ENCODE measurements around the gene PTGR3.

The PTGR3 gene

DNA sequence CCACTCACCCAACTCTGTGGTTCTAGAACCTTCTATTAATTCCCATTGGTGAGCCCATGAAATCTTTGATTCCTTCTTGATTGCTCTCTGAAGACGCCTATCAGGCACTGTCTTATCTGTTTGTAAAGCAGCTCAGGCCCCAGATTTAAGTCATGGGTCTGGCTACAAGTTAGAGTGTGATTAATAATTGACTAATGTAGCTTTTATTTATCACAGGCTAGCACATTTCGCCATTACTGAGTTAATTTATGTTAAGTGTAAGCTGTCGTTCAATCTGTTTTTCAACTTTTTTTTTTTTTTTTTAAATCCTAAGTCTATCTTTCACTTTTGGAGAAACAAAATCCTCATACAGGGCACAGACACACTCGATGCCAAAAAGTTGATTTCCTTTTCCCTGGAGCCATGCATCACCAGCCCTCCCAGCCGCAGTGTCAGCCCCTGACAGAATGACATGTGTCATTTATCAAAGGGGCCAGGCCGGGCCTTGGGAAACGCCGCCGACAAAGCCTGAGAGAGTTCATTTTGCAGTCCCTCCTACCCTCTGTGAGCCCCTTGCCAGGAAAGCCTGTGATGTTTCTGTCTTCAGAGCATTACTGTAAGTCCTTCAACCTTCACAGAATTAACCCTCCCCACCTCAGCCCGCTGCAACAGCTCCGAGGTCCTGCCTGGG, 17.5 kb upstream of the PTGR3 start:
- Histone ChIP-seq H3K36me3 (ENCODE audit: insufficient read depth, low read length) (no peaks in the 10 kb centered on the region), H3K9ac (ENCODE audit: low read depth, low read length) (no peak overlapping the region), H3K4me1 (ENCODE audit: insufficient read depth, low read length) (no peaks in the 10 kb centered on the region), H3K9me3 (ENCODE audit: control insufficient read depth, insufficient read depth, low read length) (no peaks in the 10 kb centered on the region)

DNA sequence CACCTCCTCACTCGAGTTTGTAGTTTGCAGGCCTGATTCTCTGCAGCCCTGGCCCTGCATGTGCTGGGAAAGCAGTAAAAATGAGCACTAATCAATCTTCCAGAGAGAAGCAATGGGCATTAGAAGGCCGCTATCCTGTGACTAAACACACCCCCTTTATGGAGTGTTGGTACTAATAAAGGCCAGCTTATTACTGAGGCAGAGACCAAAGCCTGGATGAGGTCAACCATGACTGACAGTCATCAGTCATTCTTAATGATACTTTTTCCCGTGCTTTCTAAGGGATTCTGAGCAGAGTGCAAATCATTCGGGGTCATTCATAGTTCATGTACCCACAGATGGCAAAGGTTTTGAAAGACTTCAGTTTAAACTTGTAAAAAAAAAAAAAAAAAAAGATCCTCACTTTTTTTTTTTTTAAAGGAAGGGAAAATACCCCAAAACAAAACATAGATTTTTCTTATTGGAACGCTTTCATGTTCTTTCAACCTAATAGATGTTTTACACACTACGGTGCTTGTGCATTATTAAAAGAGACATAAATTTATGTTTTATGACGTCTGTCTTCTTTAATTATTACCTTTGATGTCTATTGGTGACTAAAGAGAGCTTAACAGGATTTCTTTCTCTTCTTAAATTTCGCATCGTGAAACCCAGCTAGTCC, 14.9 kb upstream of the PTGR3 start:
- no peaks in the 10 kb centered on the region for H3K9me3 ChIP-seq (ENCODE audit: control insufficient read depth, insufficient read depth, low read length)
- no peaks in the 10 kb centered on the region for H3K4me1 ChIP-seq (ENCODE audit: insufficient read depth, low read length)
- no peak overlapping the region for H3K9ac ChIP-seq (ENCODE audit: low read depth, low read length)
- no peaks in the 10 kb centered on the region for H3K36me3 ChIP-seq (ENCODE audit: insufficient read depth, low read length)

DNA sequence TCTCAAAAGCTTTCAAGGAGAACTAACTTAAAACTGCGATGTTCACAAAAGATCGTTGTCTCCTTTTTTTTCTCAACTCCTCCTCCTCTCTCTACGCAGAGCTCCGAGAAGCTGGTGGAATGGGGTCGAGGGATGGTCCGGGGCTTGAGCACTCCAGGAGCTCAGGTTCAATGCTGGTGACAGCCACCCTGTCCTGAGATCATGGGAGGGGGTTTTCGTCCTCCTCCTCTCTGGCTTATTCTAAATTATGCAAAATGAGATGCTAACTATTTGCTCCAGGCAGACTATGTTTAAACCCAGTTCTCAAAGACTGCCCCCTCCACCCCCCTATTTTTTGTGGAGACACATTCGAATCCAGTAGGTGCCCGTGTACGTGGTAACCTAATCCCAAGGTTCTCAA, 13.5 kb upstream of the PTGR3 start:
- Histone ChIP-seq H3K36me3 (ENCODE audit: insufficient read depth, low read length) (no peaks in the 10 kb centered on the region), H3K9me3 (ENCODE audit: control insufficient read depth, insufficient read depth, low read length) (no peaks in the 10 kb centered on the region), H3K4me1 (ENCODE audit: insufficient read depth, low read length) (no peaks in the 10 kb centered on the region), H3K9ac (ENCODE audit: low read depth, low read length) (no peak overlapping the region)

DNA sequence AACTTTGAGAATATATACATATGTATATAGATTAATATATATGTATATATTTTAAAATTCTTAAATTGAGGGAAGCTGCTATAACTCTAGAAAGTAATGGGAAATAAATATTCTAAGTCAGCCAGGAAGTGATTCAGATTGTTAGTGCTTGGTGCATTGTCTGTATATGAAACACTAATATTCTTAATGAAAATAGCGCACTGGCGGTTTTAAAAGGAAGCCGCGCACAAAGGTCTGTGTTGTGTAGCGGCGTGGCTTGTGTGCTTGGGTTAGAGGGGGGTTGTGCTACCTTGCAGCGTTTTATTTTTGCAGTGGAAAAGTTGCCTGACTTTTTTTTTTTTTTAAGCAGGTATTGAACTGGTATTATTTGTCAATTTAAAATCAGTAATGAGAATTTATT, 13.0 kb upstream of the PTGR3 start:
- no peaks in the 10 kb centered on the region for H3K36me3 ChIP-seq (ENCODE audit: insufficient read depth, low read length)
- no peaks in the 10 kb centered on the region for H3K9me3 ChIP-seq (ENCODE audit: control insufficient read depth, insufficient read depth, low read length)
- H3K4me1 ChIP-seq (ENCODE audit: insufficient read depth, low read length) = no peaks in the 10 kb centered on the region
- no peak overlapping the region for H3K9ac ChIP-seq (ENCODE audit: low read depth, low read length)

DNA sequence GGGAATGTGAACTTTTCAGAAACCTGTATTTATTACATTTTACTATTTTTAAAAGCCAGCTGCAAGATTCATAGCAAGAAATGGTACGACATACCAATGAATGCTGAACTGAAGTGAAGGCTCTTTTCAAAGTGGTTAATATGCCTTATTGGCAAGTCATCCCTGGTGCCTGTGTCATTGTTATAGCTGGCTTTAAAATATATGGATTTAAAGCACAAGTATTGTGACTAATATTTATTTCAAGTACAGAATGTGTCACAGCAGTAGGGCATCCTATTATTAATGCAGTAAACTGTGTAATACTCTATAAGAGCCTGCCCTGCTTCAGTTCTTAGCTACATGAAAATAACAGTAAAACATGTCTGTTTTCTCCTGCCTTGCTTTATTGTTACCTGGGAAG, 12.5 kb upstream of the PTGR3 start:
- Histone ChIP-seq H3K9ac (ENCODE audit: low read depth, low read length) (no peak overlapping the region), H3K9me3 (ENCODE audit: control insufficient read depth, insufficient read depth, low read length) (no peaks in the 10 kb centered on the region), H3K4me1 (ENCODE audit: insufficient read depth, low read length) (peaks cover 2% of the 10 kb centered on the region; the same call in 1 of the 2 replicates), H3K36me3 (ENCODE audit: insufficient read depth, low read length) (no peaks in the 10 kb centered on the region)

DNA sequence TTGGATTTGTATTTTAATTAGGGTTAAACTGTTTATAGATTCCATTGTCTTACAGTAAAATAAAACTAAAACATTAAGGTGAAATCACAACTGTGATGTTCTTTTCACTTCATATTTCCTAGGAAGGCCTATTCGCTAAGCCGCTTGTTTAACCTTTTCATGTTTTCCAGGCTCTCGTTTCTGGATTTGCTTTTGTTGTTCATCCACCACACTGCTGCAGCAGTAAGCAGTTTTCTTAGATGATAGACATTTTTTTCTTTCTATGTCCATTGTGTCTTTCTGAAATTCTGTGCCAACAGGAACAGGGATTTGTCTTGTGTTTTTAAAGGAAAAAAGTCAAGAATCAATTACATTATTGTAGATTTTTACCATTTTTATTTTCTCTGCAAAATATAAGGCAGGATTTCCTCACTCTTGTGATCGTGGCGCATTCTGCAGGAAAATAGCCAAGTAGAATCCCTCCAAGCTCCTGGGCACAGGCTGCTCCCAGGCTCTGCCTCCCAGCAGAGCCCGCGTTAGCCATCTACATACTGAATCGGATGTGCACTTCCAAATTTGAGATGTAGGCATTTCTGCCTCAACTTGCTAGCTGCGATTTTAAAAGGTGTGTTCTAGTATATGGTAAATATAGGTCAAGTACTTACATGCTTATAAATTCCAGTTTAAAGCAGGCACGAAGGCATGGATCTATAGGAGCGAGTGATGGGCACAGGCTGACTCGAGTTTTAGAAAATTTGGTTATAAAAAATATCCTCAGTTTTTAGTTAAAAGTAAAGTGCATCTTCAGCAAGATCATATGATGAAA, 11.8 kb upstream of the PTGR3 start:
- no peak overlapping the region for H3K9ac ChIP-seq (ENCODE audit: low read depth, low read length)

DNA sequence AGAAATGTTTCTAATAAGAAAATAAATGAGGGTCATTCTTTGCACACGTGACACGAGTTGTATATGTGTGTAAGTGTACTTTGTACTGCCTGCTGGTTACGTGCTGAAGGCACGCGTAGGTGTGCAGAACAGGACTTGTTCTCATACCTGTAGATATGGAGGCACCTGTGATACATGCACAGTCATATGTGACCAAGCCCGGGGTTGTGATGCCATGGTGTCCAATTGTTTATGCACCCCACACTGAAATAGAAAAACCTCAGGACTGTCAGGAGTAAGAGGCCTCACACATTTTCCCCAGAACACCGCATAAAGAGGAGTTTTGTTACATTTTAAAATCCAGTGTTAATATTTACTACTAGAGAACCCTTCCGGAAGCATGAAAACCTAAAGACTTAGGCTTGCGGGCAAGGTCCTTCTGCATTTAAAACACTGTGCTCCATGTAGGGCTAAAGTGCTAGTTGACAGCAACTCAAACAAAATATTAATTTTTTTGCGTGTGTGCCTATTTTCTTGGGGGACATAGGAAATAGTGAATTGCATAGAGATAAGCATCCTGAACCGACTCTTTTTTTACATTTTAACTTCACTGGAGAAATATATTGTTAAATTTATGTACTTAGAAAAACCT, 10.9 kb upstream of the PTGR3 start:
- H3K36me3 ChIP-seq (ENCODE audit: insufficient read depth, low read length) = no peaks in the 10 kb centered on the region
- peaks cover 6% of the 10 kb centered on the region; the same call in 1 of the 2 replicates for H3K4me1 ChIP-seq (ENCODE audit: insufficient read depth, low read length)
- no peaks in the 10 kb centered on the region for H3K9me3 ChIP-seq (ENCODE audit: control insufficient read depth, insufficient read depth, low read length)
- H3K9ac ChIP-seq (ENCODE audit: low read depth, low read length) = no peak overlapping the region

More for the DNA sequence above, 11.8 kb upstream of the PTGR3 start:
- no peaks in the 10 kb centered on the region for H3K36me3 ChIP-seq (ENCODE audit: insufficient read depth, low read length)
- no peaks in the 10 kb centered on the region for H3K9me3 ChIP-seq (ENCODE audit: control insufficient read depth, insufficient read depth, low read length)
- peaks cover 6% of the 10 kb centered on the region; the same call in 1 of the 2 replicates for H3K4me1 ChIP-seq (ENCODE audit: insufficient read depth, low read length)

DNA sequence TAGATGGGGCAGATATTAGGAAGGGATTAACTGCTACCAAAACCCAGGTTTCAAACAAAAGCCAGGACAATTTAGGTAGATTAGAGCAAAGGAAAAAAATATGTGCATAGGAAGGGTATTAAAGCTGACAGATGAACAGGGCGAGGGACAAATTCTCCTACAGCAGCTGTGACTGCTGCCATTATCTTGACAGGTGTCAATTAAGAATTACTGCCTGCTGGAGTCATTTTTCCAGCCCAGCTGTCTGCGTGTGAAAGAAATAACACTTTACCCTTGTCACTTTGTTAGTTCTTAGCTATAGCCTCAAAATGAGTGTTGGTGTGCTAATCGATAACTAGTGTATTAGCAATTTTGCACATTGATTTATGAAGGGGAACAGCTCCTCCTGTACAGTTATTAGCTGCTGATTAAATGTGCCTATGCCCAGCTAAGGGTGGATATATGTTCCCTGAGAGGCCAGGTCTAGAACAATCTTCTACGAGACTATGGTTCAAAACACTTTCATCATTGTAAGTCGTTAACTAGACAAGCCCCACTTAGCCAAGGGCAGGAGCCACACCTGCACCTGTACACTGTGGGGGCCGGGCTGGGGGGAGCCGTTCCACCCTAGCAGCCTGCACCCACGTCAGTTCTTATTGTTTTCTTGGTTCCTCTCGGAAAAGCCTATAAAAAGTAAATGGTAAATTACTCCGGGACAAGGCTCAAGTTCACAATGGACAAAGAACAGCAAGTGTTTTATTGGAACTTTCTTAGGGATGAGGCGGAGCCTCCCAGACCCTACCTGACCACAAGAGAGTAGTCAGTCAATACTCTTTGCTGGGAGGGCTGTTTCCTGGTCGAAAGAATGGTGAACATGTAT, 9.4 kb upstream of the PTGR3 start:
- peaks cover 6% of the 10 kb centered on the region; the same call in 1 of the 2 replicates for H3K4me1 ChIP-seq (ENCODE audit: insufficient read depth, low read length)
- no peaks in the 10 kb centered on the region for H3K9me3 ChIP-seq (ENCODE audit: control insufficient read depth, insufficient read depth, low read length)
- no peak overlapping the region for H3K9ac ChIP-seq (ENCODE audit: low read depth, low read length)
- no peaks in the 10 kb centered on the region for H3K36me3 ChIP-seq (ENCODE audit: insufficient read depth, low read length)

DNA sequence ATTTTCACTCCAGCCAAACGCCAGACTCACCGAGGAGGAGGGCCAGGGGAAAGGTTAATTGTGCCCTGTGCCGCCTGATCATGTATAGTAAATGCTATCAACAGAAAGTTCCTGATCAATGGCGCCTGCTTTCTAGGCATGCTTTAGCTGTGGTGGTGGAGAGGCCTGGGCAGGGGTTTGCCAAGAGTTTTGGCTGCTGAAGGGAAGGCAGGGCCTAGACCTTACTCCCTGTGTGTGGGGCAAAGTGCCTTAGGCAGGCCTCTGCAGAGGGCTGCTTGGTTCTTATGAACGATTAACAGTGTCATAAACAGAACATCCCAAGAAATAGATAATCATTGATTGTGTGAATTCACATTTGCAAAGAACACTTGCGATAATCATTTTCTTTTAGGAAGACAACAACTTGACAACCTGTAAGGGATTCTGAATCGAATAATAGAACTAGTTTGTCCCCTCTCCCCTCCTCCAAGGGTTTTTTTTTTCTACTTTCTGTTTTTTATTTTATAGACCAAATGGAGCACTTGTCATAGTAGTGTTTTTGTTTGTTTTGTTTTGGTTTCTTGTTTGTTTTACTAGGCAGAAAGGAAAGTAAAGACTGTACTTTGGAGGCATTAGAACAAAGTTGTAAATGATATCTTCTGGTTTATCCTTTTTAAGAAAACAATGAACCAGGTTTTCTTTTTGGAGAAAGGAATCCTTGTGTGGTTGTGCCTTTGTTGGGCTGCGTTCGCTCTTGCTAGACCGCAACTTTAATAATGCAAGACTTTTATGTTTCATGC, 8.2 kb upstream of the PTGR3 start:
- peaks cover 6% of the 10 kb centered on the region; the same call in 1 of the 2 replicates for H3K4me1 ChIP-seq (ENCODE audit: insufficient read depth, low read length)
- H3K9ac ChIP-seq (ENCODE audit: low read depth, low read length) = no peak overlapping the region
- no peaks in the 10 kb centered on the region for H3K36me3 ChIP-seq (ENCODE audit: insufficient read depth, low read length)
- H3K9me3 ChIP-seq (ENCODE audit: control insufficient read depth, insufficient read depth, low read length) = no peaks in the 10 kb centered on the region

DNA sequence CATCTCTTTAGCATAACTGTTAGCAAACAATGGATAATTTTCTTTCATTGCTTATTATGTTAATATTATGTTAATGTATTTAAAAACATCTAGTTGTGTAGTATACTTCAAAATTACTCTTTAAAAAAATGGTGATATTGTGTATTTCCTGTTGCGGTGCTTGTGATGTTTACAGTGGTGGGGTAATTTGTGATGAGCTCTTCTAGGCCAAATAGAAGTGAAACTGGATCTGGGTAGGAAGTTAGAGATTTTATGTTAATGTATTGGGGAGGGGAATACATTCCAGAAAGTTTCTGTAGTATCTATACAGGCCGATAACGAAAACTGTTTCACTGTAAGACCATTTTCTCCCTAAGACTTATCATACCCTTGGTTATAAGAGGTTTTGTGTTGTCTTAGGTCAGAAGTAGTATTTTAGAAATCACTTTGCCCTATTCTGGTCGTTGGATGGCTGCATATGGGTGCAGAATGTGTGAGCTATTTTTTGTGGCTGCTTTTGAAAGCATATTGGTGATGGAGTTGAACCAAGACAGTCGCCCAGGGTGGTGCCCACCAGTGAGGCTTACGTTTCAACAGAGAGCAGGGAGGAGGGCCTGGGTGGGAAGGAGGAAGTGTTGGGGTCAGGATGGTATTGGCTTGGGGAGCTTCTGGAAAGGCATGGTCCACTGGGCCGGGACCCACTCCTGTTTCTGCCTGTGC, 7.4 kb upstream of the PTGR3 start:
- Histone ChIP-seq H3K9ac (ENCODE audit: low read depth, low read length) (no peak overlapping the region), H3K9me3 (ENCODE audit: control insufficient read depth, insufficient read depth, low read length) (no peaks in the 10 kb centered on the region), H3K36me3 (ENCODE audit: insufficient read depth, low read length) (no peaks in the 10 kb centered on the region), H3K4me1 (ENCODE audit: insufficient read depth, low read length) (peaks cover 6% of the 10 kb centered on the region; the same call in 1 of the 2 replicates)

DNA sequence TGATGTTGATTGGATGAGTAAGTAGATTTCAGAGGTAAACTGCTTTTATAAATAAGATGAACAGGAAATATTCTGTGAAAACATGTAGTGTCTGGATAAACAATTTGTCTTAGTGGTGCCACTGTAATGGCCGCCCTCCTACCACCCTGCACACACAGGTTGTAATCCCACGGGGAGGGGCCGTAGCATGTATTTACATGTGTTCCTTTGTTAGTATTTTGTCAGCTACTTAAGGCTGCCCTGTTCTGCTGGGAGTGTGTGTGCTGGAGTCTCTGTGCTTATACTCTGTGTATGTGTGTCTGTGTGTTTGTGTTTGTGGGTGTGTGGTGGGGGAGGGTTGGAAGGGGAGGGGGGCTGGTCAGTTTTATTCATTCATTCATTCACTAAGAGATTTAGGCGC, 6.7 kb upstream of the PTGR3 start:
- Histone ChIP-seq H3K36me3 (ENCODE audit: insufficient read depth, low read length) (no peaks in the 10 kb centered on the region), H3K9me3 (ENCODE audit: control insufficient read depth, insufficient read depth, low read length) (no peaks in the 10 kb centered on the region), H3K9ac (ENCODE audit: low read depth, low read length) (no peak overlapping the region), H3K4me1 (ENCODE audit: insufficient read depth, low read length) (peaks cover 6% of the 10 kb centered on the region; the same call in 1 of the 2 replicates)

DNA sequence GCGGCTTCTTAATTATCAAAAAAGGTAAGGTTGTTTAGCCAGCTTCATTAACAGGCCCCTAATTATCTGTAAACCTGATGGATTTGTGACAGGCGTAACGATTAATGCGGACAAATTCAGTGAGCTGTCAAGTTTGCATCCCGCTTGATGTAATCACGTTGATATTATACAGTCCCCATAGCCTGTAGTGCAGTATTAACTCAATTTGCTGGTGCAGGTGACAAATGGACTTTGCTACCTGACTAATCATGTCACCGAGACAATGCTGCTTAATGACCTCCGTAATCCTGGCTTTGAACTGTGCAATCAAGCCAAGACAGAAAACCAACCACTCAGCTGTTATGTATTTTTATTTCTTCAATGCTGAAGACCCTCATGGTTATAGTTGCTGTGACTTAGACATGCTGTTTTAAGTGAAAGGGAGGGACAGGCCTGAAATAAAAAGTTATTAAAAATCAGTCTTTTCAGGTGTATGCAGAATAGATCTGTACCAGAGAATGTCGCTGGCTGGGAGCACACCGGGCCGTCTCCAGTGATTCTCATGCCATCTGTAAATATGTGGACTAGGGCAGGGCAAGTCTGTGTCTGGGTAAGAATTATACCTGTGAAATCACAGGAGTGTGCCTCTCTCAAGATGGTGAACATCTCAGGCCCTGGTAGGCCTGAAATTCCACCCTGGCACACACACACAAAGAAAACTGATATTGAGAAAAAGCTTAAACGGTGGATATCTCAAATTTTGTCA, 6.0 kb upstream of the PTGR3 start:
- Histone ChIP-seq H3K4me1 (ENCODE audit: insufficient read depth, low read length) (peaks cover 6% of the 10 kb centered on the region; the same call in 1 of the 2 replicates), H3K36me3 (ENCODE audit: insufficient read depth, low read length) (no peaks in the 10 kb centered on the region), H3K9me3 (ENCODE audit: control insufficient read depth, insufficient read depth, low read length) (no peaks in the 10 kb centered on the region), H3K9ac (ENCODE audit: low read depth, low read length) (no peak overlapping the region)

All from ES-I3 (cell line).